ENCODE measurements around the gene MVB12B. TPM values are rescaled to one million over a fixed set of nuclear protein-coding genes. Genes with fewer than 3 reads are reported as not detected.

MVB12B gene
- total RNA-seq, 1 experiment from 2014 or later, result 5.8 TPM

GRCh38 chr9:126389992-126390391, 63.4 kb downstream of the MVB12B start:
- Histone ChIP-seq H2AFZ (ENCODE audit: low read length) (no peak overlapping the region), H3K18ac (ENCODE audit: insufficient read length, low read depth, low read length) (no peak overlapping the region), H2BK12ac (ENCODE audit: insufficient read length, low read depth, low read length) (no peak overlapping the region), H3K27ac (ENCODE audit: insufficient read length, low read depth, low read length) (no peak overlapping the region), H2BK15ac (ENCODE audit: low read depth, low read length) (no peak overlapping the region), H2BK120ac (ENCODE audit: low read depth, low read length, poor library complexity, severe bottlenecking) (no peak overlapping the region), H2BK5ac (ENCODE audit: insufficient read length, low read length) (no peak overlapping the region), H4K20me1 (ENCODE audit: control insufficient read depth, insufficient read depth, insufficient read length) (no peaks in the 10 kb centered on the region), H3K79me1 (ENCODE audit: insufficient read depth, low read depth, low read length, poor library complexity, severe bottlenecking) (no peaks in the 10 kb centered on the region), H3K9ac (ENCODE audit: extremely low read depth, insufficient read length, low read length) (no peak overlapping the region), H3K23me2 (ENCODE audit: insufficient read length, low read depth, low read length, poor library complexity, severe bottlenecking) (no peaks in the 10 kb centered on the region), H3K56ac (ENCODE audit: insufficient read length, low read depth, low read length) (no peak overlapping the region), H4K91ac (ENCODE audit: insufficient read length, low read depth, low read length) (no peak overlapping the region), H2AK5ac (ENCODE audit: insufficient read length, low read length) (no peak overlapping the region), H3K14ac (ENCODE audit: insufficient read depth, low read length) (no peak overlapping the region), H4K5ac (ENCODE audit: insufficient read length, low read depth, low read length) (no peak overlapping the region), H2BK20ac (ENCODE audit: low read depth, low read length, poor library complexity, severe bottlenecking) (no peak overlapping the region), H3K4me2 (ENCODE audit: insufficient read depth, insufficient read length, low read length) (no peak overlapping the region), H3K4ac (ENCODE audit: low read depth, low read length) (no peak overlapping the region), H3T11ph (ENCODE audit: low read length) (no peak overlapping the region), H3K79me2 (ENCODE audit: insufficient read depth, low read length) (no peaks in the 10 kb centered on the region), H4K8ac (replicated peaks; ENCODE audit: insufficient read length, low read depth, low read length) (no peak overlapping the region), H3K27me3 (ENCODE audit: insufficient read depth, low read length) (no peaks in the 10 kb centered on the region), H3K9me3 (ENCODE audit: control insufficient read depth, low read depth, low read length) (no peaks in the 10 kb centered on the region), H3K4me1 (ENCODE audit: insufficient read depth, low read length) (peaks cover 3% of the 10 kb centered on the region; the same call in 1 of the 2 replicates), H3K23ac (ENCODE audit: insufficient read length, low read depth, low read length) (no peak overlapping the region)
- no peak for DNase-seq
- peaks cover 3 to 14% of the 10 kb centered on the region in 2 experiments; a peak in 2 of 4 replicates for H3K4me1 Mint-ChIP-seq
- no peaks in the 10 kb centered on the region for H3K27me3 Mint-ChIP-seq (ENCODE audit: low read depth)
- no peaks in the 10 kb centered on the region for H3K9me3 Mint-ChIP-seq
- peaks cover 0 to 10% (median 0%) of the 10 kb centered on the region in 3 experiments; a peak in 3 of 7 replicates for H3K36me3 Mint-ChIP-seq (ENCODE audit: insufficient read depth in 1 of 3, low read depth in 3 of 3)
- no peak for TF ChIP-seq CTCF (conservative IDR thresholded peaks at IDR 0.05)
- no CpG with 5 or more reads among the region's 2 CpGs for WGBS (ENCODE audit: extremely low coverage, insufficient read length, low lambda C conversion rate)
- no peak overlapping the region; a peak in 1 of 7 replicates for H3K27ac Mint-ChIP-seq
- no peak overlapping the region for H3K4me3 Mint-ChIP-seq
